Endometrial microvascular endothelial cells (primary cell): ENCODE measurements around the gene HOXD11. TPM values are rescaled to one million over a fixed set of nuclear protein-coding genes. Genes with fewer than 3 reads are reported as not detected.

ENCODE experiments used
- in situ Hi-C: cut with HindIII; loops from 2 replicates; pipeline ENCODE4 v1.10.0; 2017; ENCODE audit warnings: low sequenced_read_pairs, low pct_unique_long_range_greater_than_20kb; ENCODE audit errors: inconsistent ontology term
- total RNA-seq: library from RNA; depleted of rRNA; stranded (reverse); fragments of >200 nt; gene quantifications from one replicate; pipeline ENCODE4 v1.2.3, GENCODE V29; 2015; ENCODE audit errors: inconsistent ontology term

The HOXD11 gene
- total RNA-seq, 1 donor from 2014 or later, result 2.0 TPM

DNA sequence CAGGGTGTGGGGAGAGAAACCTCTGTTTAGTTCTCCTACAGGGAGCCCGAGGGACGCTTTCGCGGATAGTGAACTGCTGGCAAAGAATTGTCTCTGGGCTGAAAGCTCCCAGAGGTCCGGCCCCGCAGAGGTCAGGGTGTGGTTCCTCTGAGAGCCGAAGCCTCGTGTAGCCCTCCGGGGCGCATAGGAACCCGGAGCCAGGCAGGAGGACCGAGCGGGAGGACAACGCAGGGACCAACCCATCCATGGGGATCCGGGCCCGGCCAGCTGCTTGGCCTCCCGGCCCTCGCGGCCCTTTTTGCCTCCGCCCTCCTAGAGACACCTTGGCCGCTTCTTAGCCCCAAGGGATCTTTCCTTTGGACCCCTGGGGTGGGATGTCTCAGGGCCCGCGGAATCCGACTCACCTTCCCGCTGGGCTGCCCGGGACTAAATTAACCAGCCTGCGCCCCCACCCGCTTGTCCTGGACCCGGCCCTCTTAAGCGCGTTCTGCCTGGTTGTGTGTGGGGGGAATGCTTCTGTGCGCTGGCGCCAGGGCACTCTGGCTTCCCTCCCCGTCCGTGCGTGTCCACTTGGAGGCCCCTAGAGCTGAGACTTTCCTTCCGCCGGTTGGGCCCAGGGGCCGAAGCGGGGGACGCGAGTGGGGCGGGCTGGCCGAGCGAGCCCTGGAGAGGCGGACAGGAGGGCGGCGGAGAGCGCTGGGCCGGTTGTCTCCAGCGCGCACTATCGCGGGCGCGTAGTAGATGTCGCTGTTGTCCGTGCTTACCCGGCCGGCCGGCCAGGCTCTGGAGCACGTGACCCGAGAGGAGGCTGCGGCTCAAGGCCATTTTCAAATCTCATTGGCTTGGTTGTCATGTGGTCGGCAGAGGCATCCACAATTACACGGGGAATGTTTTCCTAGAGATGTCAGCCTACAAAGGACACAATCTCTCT lies 9.1 kb downstream of the HOXD11 start, which contains the start of gene HOXD10:
Gene HOXD10 (plus strand): TSS at position 896 of the 931 bp plus-strand sequence. CDS start 56 bp downstream, outside the sequence.
- in situ Hi-C loops, result no loop called here

DNA sequence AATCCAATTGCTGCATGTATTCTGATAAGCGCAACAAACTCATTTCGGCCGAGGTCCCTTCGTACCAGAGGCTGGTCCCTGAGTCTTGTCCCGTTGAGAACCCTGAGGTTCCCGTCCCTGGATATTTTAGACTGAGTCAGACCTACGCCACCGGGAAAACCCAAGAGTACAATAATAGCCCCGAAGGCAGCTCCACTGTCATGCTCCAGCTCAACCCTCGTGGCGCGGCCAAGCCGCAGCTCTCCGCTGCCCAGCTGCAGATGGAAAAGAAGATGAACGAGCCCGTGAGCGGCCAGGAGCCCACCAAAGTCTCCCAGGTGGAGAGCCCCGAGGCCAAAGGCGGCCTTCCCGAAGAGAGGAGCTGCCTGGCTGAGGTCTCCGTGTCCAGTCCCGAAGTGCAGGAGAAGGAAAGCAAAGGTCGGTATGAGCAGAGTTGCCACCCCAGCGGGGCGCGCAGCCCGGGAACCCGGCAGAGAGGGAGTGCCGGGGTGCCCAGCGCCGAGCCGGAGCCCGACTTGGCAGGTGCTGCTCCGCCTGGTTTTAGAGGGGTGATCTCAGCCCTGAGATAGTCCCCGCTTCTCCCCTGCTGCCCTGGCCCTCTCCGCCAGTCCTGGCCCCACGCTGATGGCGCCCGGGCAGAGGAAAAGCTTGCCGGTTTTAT lies 10.2 kb downstream of the HOXD11 start:
- in situ Hi-C loops, result no loop called here

DNA sequence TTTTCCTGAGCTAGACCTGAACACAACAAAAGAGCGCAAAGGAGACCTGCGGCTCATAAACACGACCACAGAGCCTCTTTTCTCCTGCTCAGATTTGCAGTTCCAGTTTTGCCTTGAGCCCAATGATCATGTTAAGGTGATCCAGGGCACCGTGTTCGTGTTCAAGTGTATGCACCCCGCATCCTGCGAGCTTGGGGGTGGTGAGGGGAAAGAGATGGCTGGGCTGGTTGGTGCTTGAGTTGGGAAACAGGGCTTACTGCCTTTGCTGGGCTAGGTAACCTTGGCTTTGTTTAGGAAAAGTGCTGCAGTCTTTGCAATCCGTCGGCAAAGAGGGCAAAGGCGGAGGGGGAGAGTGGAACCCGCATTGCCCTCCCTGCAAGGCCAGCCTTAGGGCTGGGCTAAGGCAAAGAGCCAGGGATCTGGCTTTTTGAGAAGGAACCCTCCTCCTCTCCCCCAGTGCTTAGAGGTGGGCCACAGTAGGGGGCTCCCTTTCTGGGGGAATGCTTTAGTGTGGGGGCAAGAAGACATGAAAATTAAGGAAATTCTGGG lies 10.8 kb downstream of the HOXD11 start:
- in situ Hi-C loops, result no loop called here

DNA sequence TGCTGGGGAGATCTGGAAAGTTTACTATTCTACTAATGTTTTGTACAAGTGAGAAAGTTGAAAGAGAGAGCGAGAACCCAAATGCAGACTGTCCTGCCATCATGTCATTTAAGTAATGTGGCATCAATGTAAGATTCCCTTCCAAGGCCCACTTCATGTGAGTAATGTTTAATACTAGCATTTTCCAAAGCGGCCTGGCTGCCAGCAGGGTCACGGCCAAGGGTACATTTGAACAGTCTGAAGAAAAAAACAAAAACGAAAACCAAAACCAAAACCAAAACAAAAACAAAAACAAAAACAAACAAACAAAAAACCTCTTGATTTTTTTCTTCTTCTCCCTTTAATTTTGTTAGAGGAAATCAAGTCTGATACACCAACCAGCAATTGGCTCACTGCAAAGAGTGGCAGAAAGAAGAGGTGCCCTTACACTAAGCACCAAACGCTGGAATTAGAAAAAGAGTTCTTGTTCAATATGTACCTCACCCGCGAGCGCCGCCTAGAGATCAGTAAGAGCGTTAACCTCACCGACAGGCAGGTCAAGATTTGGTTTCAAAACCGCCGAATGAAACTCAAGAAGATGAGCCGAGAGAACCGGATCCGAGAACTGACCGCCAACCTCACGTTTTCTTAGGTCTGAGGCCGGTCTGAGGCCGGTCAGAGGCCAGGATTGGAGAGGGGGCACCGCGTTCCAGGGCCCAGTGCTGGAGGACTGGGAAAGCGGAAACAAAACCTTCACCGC lies 11.7 kb downstream of the HOXD11 start:
- in situ Hi-C loops, result no loop called here

DNA sequence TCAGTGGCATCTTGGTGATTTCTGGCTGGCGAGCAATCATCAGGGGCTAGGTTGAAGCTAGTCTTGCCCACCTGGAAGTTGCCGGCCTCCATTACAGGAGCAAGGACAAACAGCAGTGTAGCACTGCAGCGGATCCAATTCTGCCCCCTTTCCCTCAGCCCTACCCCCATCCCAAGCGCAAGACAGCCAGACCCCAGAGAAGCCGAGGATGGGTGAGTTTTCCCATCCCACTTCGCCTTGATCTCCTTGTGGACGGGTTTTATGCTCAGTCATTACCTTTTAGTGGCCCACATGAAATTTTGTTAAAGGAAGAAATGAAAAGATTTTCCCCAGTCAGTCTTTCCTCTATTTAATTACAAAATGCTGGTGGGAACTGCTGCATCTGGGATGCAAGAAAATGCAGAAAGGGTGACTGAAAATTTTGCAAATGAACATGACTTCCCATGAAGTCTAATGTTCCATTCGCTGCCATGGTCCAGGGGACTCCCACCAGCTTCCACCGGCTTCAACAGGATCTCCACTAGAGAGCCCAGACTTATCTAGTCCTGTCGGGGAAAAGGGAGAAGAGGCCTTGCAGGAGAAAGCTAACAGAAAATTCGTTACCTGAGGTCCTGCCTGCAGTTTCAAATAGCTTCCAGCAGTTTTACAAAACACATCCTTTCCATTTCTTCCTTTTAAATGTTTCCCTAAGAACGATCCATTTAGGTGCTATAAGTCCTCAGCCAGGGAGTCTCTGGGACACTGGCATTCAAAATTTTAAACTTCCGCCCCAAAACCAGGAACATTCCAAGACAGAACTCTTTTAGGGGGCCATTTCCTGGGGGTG lies 13.5 kb downstream of the HOXD11 start:
- in situ Hi-C loops, result loop anchor here (10.0 kb wide), 1 partner anchor 1024 kb away; no protein-coding TSS in a partner anchor

DNA sequence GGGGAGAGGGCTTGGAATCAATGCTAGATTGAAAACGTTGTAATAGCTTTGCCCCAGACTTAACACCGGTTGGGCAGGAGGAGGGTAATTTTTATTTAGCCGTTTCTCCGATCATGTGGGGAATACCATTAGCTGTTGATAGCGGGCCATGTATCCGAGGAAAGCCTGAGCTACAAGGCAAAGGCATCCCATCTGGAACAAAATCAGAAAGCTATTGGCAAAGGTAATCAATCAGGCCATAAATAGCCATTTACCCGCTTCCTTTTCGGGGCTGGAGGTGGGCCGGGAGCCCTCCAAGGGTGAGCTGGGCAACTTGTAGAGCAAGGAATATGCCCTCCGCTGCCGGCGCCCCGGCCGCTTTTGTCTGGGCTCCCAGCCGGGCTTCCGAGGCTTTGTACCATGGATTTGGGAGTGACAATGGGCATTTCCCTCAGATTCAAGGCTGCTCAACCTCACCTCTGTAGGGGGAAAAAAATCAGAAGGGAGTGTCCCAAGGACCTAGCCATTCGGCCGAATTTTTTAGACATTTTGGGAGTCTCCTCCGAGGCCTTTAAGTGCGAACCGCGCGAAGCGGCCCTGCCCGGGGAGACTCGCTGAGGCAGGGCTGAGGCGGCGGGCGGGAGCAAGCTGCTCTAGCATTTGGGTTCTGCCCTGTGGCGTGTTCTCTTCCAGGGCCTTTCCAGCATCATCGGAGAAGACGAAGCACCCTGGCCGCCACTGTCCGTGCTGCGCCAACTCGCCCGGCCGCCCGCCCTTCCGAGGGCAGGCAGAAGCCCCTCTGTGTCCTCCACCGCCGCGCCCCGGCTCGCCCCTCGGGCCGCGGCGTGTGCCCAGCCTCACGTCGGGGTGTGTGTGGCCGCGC lies 14.3 kb downstream of the HOXD11 start:
- in situ Hi-C loops, result loop anchor here (10.0 kb wide), 1 partner anchor 1023 kb away; no protein-coding TSS in a partner anchor

DNA sequence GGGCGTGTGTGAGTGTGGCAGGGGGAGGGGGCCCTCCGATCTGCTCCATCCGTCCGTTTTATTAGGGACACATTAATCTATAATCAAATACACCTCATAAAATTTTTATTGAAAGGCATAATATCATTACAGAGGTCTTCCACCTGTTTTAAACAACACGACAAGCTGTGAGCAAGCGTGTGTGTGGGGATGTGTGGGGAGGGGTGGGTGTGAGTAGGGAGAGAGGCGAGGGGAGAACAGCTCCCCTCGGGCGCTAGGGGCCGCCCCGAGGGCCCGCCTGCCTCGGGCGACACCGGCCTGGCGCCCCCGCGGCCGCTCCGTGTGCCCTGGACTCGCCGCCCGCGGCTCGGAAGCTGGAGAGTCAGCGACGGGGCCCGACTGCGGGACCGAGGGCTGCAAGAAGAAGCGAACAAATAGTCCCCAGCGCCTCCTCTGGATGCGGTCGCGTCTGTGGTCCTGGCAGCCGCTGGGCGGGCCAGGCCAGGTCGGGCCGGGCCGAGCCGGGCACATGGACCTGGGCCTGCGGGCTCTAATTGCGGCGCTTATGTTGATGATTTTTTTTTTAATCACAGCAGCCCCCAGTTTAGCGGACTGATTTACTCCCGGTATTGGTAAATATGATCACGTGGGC lies 15.1 kb downstream of the HOXD11 start:
- in situ Hi-C loops, result loop anchor here (10.0 kb wide), 1 partner anchor 1023 kb away; no protein-coding TSS in a partner anchor

DNA sequence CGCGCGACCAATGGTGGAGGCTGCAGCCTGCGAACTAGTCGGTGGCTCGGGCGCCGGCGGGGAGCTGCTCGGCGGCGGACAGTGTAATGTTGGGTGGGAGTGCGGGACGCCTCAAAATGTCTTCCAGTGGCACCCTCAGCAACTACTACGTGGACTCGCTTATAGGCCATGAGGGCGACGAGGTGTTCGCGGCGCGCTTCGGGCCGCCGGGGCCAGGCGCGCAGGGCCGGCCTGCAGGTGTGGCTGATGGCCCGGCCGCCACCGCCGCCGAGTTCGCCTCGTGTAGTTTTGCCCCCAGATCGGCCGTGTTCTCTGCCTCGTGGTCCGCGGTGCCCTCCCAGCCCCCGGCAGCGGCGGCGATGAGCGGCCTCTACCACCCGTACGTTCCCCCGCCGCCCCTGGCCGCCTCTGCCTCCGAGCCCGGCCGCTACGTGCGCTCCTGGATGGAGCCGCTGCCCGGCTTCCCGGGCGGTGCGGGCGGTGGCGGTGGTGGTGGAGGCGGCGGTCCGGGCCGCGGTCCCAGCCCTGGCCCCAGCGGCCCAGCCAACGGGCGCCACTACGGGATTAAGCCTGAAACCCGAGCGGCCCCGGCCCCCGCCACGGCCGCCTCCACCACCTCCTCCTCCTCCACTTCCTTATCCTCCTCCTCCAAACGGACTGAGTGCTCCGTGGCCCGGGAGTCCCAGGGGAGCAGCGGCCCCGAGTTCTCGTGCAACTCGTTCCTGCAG lies 15.8 kb downstream of the HOXD11 start, which contains the start of gene HOXD9:
Gene HOXD9 (plus strand): TSS at position 37 of the 728 bp plus-strand sequence. CDS start 50 bp downstream, at position 87.
- in situ Hi-C loops, result loop anchor here (10.0 kb wide), 1 partner anchor 1022 kb away; no protein-coding TSS in a partner anchor

DNA sequence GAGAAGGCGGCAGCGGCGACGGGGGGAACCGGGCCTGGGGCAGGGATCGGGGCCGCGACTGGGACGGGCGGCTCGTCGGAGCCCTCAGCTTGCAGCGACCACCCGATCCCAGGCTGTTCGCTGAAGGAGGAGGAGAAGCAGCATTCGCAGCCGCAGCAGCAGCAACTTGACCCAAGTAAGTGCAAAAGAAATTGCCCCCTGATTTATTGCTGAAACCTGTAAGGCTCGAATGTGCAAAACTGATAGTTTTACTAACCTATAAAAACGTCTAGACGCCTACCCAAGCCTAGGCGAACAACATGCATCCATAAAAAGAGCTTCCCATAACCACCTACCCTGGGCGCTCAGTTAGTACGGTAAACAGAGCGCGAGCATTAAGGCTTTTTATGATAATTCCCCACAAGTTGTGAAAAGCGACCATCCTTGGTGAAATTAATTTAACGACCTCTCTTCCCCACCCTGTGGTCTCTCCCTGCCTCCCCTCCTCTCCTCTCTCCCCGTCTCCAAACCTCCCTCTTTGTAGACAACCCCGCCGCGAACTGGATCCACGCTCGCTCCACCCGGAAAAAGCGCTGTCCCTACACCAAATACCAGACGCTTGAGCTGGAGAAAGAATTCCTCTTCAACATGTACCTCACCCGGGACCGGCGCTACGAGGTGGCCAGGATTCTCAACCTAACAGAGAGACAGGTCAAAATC lies 16.5 kb downstream of the HOXD11 start:
- in situ Hi-C loops, result loop anchor here (10.0 kb wide), 1 partner anchor 1021 kb away; no protein-coding TSS in a partner anchor

GRCh38 chr2:176124110-176124946 lies 17.2 kb downstream of the HOXD11 start:
- in situ Hi-C loops, result loop anchor here (10.0 kb wide), 1 partner anchor 1020 kb away; no protein-coding TSS in a partner anchor

GRCh38 chr2:176124947-176125771 lies 18.1 kb downstream of the HOXD11 start:
- in situ Hi-C loops, result loop anchor here (10.0 kb wide), 1 partner anchor 1020 kb away; no protein-coding TSS in a partner anchor

DNA sequence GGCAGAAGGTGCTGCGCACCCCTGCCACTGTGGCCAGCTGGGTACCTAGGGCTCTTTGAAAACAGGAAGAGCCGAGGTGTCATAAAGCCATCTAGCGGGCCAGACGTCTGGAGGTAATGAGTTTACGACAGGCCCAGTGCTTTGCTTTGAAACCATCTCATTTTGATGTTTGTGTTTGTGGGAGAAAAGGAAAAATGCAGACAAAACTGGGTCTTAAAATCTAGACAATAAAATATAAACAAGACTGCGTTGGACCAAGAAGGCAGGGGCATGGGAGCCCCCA lies 18.6 kb downstream of the HOXD11 start:
- in situ Hi-C loops, result loop anchor here (10.0 kb wide), 1 partner anchor 1019 kb away; no protein-coding TSS in a partner anchor

DNA sequence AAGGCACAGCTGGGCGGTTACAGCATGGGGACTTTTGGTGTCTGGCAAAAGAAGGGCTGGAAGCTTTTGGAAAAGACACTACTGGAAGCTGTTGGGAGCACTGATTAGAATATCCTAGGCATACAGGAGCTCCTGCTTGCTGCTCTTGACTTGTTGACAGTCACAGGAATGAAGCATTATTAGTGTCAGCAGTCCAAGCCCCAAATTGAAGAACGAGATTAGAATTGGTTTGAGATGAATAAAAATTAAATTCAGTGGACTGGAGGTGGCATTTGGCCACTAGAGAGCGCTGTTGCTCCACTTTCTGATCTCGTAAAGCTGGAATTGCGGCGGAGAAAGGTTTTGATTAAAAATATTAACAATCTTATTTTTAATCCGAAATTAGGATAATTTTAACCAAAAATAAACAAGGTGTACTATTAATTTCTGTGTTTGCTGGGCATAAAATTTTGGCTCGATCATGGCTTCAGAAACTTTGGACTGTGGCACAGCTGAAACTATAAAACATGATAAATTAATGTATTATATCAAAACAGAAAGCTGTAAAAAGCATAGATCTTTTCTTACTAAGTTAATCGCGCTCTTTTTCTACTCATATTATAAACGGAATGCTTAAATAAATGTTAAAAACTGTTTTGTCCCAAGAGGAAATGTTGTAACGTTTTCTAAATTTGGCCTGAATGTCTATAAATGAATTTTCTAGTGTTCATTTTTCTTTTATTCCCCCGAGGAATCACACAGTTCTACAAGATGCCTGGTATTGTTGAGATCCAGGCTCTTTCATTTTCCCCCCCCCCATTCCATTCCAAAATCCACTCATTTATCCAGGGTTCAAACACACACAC lies 20.1 kb downstream of the HOXD11 start:
- in situ Hi-C loops, result loop anchor here (10.0 kb wide), 1 partner anchor 1018 kb away; no protein-coding TSS in a partner anchor
